Neural cell (in vitro differentiated cells): ENCODE results near the gene ZNF524. TPM values are rescaled to one million over a fixed set of nuclear protein-coding genes. Genes with fewer than 3 reads are reported as not detected.
"Not testable (repeated sequence)": the region's sequence is repeated elsewhere in the genome, so short reads cannot be mapped to it uniquely, and the experiment has no call there.

ENCODE experiments used
- H2AFZ ChIP-seq: fragments of 200-600, 300-800 bp; sonication (generic), shearing (Covaris generic); 2 replicates; pipeline ENCODE4 v1.6.0; 2014; ENCODE audit warnings: low read depth, mild to moderate bottlenecking, antibody characterized with exemption, low read length, moderate library complexity
- H3F3A ChIP-seq: fragments of 200-600 bp; shearing (Covaris generic); 2 replicates; pipeline ENCODE4 v1.6.1; 2016; ENCODE audit warnings: mild to moderate bottlenecking, moderate library complexity, mixed read lengths, antibody characterized with exemption, low read length; ENCODE audit not compliant: insufficient read depth, poor library complexity, severe bottlenecking
- H3K27ac ChIP-seq: fragments of 200-600, 300-800 bp; sonication (generic), shearing (Covaris generic); 2 replicates; pipeline ENCODE4 v1.5.1; 2014; ENCODE audit warnings: mild to moderate bottlenecking, low read length, moderate library complexity
- H3K27me3 ChIP-seq: fragments of 300-800, 200-600 bp; sonication (generic), shearing (Covaris generic); 2 replicates; pipeline ENCODE4 v1.6.0; 2014; ENCODE audit warnings: mild to moderate bottlenecking, low read depth, low read length, moderate library complexity; ENCODE audit not compliant: insufficient read depth
- H3K36me3 ChIP-seq: fragments of 300-800, 200-600 bp; sonication (generic), shearing (Covaris generic); 2 replicates; pipeline ENCODE4 v1.5.1; 2014; ENCODE audit warnings: mild to moderate bottlenecking, antibody characterized with exemption, low read length, moderate library complexity; ENCODE audit not compliant: insufficient read depth
- H3K4me2 ChIP-seq: fragments of 300-800, 200-600 bp; sonication (generic), shearing (Covaris generic); 2 replicates; pipeline ENCODE4 v1.6.0; 2014; ENCODE audit warnings: mild to moderate bottlenecking, low read length
- H3K4me3 ChIP-seq: fragments of 300-800, 200-600 bp; sonication (generic), shearing (Covaris generic); 2 replicates; pipeline ENCODE4 v1.5.1; 2014; ENCODE audit warnings: mild to moderate bottlenecking, low read length, moderate library complexity
- H3K79me2 ChIP-seq: fragments of 200-600 bp; shearing (Covaris generic); replicated peaks from 2 replicates; pipeline ENCODE4 v1.6.0; 2014; ENCODE audit warnings: mild to moderate bottlenecking, low read length, moderate library complexity; ENCODE audit not compliant: insufficient read depth
- H3K9ac ChIP-seq: fragments of 300-800, 200-600 bp; sonication (generic), shearing (Covaris generic); 2 replicates; pipeline ENCODE4 v1.6.1; 2016; ENCODE audit warnings: mild to moderate bottlenecking, low read length, mixed read lengths
- H3K9me2 ChIP-seq: fragments of 200-600 bp; shearing (Covaris generic); 2 replicates; pipeline ENCODE4 v1.6.1; 2016; ENCODE audit warnings: mild to moderate bottlenecking, low read length, mixed read lengths; ENCODE audit not compliant: insufficient read depth
- H3K9me3 ChIP-seq: fragments of 200-600, 300-800 bp; sonication (generic), shearing (Covaris generic); 2 replicates; pipeline ENCODE4 v1.6.1; 2016; ENCODE audit warnings: mild to moderate bottlenecking, mixed run types, low read length, moderate library complexity, mixed read lengths
- H4K20me1 ChIP-seq: fragments of 200-600 bp; shearing (Covaris generic); 2 replicates; pipeline ENCODE4 v1.6.1; 2016; ENCODE audit warnings: mild to moderate bottlenecking, mixed run types; ENCODE audit not compliant: insufficient read depth
- CTCF ChIP-seq: fragments of 450-650 bp; IDR thresholded peaks from 2 replicates; pipeline ENCODE4 v1.5.1; 2014; ENCODE audit warnings: antibody characterized with exemption, mild to moderate bottlenecking, moderate library complexity; ENCODE audit not compliant: poor library complexity, severe bottlenecking
- EP300 ChIP-seq: fragments of 450-650 bp; conservative IDR thresholded peaks from 2 replicates; pipeline ENCODE4 v1.6.1; 2014; ENCODE audit warnings: antibody characterized with exemption, mild to moderate bottlenecking, moderate library complexity; ENCODE audit not compliant: poor library complexity, severe bottlenecking
- EZH2 ChIP-seq: fragments of 200-600, 300-800 bp; shearing (Covaris generic), sonication (generic); IDR thresholded peaks from 2 replicates; pipeline ENCODE4 v1.6.1; 2014; ENCODE audit warnings: antibody characterized with exemption, low read length, borderline replicate concordance, mild to moderate bottlenecking; ENCODE audit not compliant: insufficient read depth, poor library complexity, severe bottlenecking
- MXI1 ChIP-seq: fragments of 450-650 bp; conservative IDR thresholded peaks from 2 replicates; pipeline ENCODE4 v1.6.1; 2014; ENCODE audit warnings: antibody characterized with exemption, mild to moderate bottlenecking; ENCODE audit not compliant: poor library complexity, severe bottlenecking
- POLR2AphosphoS5 ChIP-seq: IDR thresholded peaks from 2 replicates; pipeline ENCODE4 v1.6.1; 2012
- RAD21 ChIP-seq: fragments of 450-650 bp; conservative IDR thresholded peaks from 2 replicates; pipeline ENCODE4 v1.6.1; 2014; ENCODE audit warnings: antibody characterized with exemption, mild to moderate bottlenecking, moderate library complexity
- REST ChIP-seq: IDR thresholded peaks from 2 replicates; pipeline ENCODE4 v1.6.1; 2012; ENCODE audit warnings: borderline replicate concordance
- SMC3 ChIP-seq: fragments of 450-650 bp; conservative IDR thresholded peaks from 2 replicates; pipeline ENCODE4 v1.6.1; 2014; ENCODE audit warnings: antibody characterized with exemption, mild to moderate bottlenecking, moderate library complexity; ENCODE audit not compliant: poor library complexity
- TAF1 ChIP-seq: IDR thresholded peaks from 2 replicates; pipeline ENCODE4 v1.6.1; 2012; ENCODE audit warnings: low read depth
- polyA plus RNA-seq: library from polyadenylated mRNA; depleted of rRNA; stranded (reverse); fragments of >200 nt; gene quantifications from 2 replicates; pipeline ENCODE4 v1.2.3, GENCODE V29; 2014

Gene ZNF524
- polyA plus RNA-seq, 1 donor from 2014 or later: 3.2 TPM

DNA sequence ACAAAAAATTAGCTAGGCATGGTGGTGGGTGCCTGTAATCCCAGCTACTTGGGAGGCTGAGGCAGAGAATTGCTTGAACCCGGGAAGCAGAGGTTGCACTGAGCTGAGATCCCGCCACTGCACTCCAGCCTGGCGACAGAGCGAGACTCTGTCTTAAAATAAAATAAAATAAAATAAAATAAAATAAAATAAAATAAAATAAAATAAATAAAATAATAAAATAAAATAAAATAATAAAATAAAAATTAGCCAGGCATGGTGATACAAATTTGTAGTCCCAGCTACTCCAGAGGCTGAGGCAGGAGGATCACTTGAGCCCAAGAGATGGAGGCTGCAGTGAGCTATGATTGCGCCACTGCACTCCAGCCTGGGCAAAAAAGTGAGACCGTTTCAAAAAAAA lies 26.2 kb upstream of the ZNF524 start:
- H3K9me2 ChIP-seq, H2AFZ ChIP-seq, H3F3A ChIP-seq, H3K9me3 ChIP-seq, H3K4me3 ChIP-seq, H3K4me2 ChIP-seq, H4K20me1 ChIP-seq, H3K36me3 ChIP-seq, H3K79me2 ChIP-seq, H3K27ac ChIP-seq, H3K9ac ChIP-seq, H3K27me3 ChIP-seq: not testable (repeated sequence)

DNA sequence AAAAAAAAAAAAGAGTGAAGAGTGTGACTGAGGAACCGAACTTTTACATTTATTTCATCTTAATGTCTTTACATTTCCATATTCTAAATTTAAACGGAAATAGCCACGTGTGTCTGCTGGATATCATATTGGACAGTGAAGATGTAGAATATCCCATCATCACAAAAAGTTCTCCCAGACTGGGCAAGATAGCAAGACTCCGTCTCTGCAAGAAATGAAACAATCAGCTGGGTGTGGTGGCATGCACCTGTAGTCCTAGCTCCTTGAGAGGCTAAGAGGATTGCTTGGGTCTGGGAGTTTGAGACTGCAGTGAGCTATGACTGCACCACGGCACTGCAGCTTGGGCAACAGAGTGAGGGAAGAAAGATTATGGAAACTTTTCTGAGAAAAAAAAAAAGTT lies 23.3 kb upstream of the ZNF524 start:
- Histone ChIP-seq H3F3A (no peaks in the 10 kb centered on the region), H3K27ac (no peak overlapping the region), H3K9me3 (no peaks in the 10 kb centered on the region), H3K4me2 (no peak overlapping the region), H3K79me2 (peaks cover 21% of the 10 kb centered on the region), H2AFZ (no peak overlapping the region), H3K36me3 (no peaks in the 10 kb centered on the region), H3K27me3 (no peaks in the 10 kb centered on the region), H4K20me1 (no peaks in the 10 kb centered on the region), H3K9me2 (no peaks in the 10 kb centered on the region), H3K9ac (no peak overlapping the region), H3K4me3 (no peak overlapping the region)
- TF ChIP-seq CTCF (no peak), MXI1 (no peak), POLR2AphosphoS5 (no peak), TAF1 (no peak), RAD21 (no peak), SMC3 (no peak), REST (no peak), EP300 (no peak), EZH2 (no peak)

GRCh38 chr19:55578031-55578760 lies 21.9 kb upstream of the ZNF524 start:
- Histone ChIP-seq H2AFZ (no peak overlapping the region), H3K27ac (no peak overlapping the region), H3K27me3 (no peaks in the 10 kb centered on the region), H3K4me2 (no peak overlapping the region), H3K36me3 (no peaks in the 10 kb centered on the region), H3K9ac (no peak overlapping the region), H3K9me3 (no peaks in the 10 kb centered on the region), H3F3A (no peaks in the 10 kb centered on the region), H3K4me3 (no peak overlapping the region), H3K79me2 (peaks cover 21% of the 10 kb centered on the region), H3K9me2 (no peaks in the 10 kb centered on the region), H4K20me1 (no peaks in the 10 kb centered on the region)
- TF ChIP-seq EP300: no peak
- no peak for TF ChIP-seq TAF1
- TF ChIP-seq RAD21: no peak
- no peak for TF ChIP-seq POLR2AphosphoS5
- TF ChIP-seq EZH2: no peak
- no peak for TF ChIP-seq CTCF
- TF ChIP-seq REST: no peak
- TF ChIP-seq SMC3: no peak
- TF ChIP-seq MXI1: no peak
